Heart left ventricle (tissue), 13 donors: ENCODE results near the gene PHF21A.

ENCODE experiments used
- CTCF ChIP-seq, 12 donors: fragments of 200-600 bp; sonication (generic) in 4 of 12; IDR thresholded peaks; one replicate each; pipeline versions ENCODE4 v1.5.0 to v1.8.0; 2018 to 2022; ENCODE audit warnings: antibody characterized with exemption in 12 of 12, mild to moderate bottlenecking in 5 of 12
- POLR2A ChIP-seq, 2 donors: fragments of 450-650 bp; IDR thresholded peaks; one replicate each; pipeline ENCODE4 v1.6.1; 2017; ENCODE audit warnings: antibody characterized with exemption in 2 of 2, mild to moderate bottlenecking in 2 of 2, moderate library complexity in 2 of 2
- donor health status: ischemic (EF 13 %, LVEDD 7.1; RV severe dilation, severe dysfunction).
- donor health status: DM: no; HTN: yes; CAD: no.
- donor health status: DM: no; HTN: no; CAD: no.
- donor health status: ischemic (EF 25% LVEDD 6.9; RV normal size, moderate dysfunction).
- donor health status: ischemic (EF 25% LVEDD 5.7; RV mildly dilated, moderate dysfunction).
- donor health status: ischemic (EF 35%, LVEDD 5.7; RV mildly dilated, moderate dysfunction).
- donor health status: nonischemic (EF 11% LVEDD 7.7; RV severe dilation, severe dysfunction).
- donor health status: DM: yes; HTN: yes; CAD: no.
- donor health status: PGD.
- donor health status: ischemic (EF 29% LVEDD 5.4; RV normal size, mild dysfunction).
- donor health status: nonischemic (EF 23%, LVEDD 6.1; RV moderate dilation, normal function).

- TF ChIP-seq CTCF (IDR thresholded peaks at IDR 0.05) = no peak
- no peak for TF ChIP-seq POLR2A (IDR thresholded peaks at IDR 0.05)
These were observed 200.4 kb downstream of the PHF21A start for GRCh38 chr11:45920531-45921477.
